Nephron (organoid): ENCODE measurements around the gene NCL.
"Not testable (repeated sequence)": the region's sequence is repeated elsewhere in the genome, so short reads cannot be mapped to it uniquely, and the experiment has no call there.

ENCODE experiments used
- H3K27ac Mint-ChIP-seq, 3 experiments: 2 replicates each; pipeline ENCODE4 v1.8.0; 2020; ENCODE audit warnings: mixed read lengths in 3 of 3, mild to moderate bottlenecking in 2 of 3, moderate library complexity in 1 of 3
- H3K27me3 Mint-ChIP-seq: 2 replicates; pipeline ENCODE4 v1.8.0; 2021; ENCODE audit warnings: low read depth, mild to moderate bottlenecking, moderate library complexity, mixed read lengths
- H3K36me3 Mint-ChIP-seq: 2 replicates; pipeline ENCODE4 v1.8.0; 2020; ENCODE audit warnings: low read depth, mixed read lengths
- H3K4me1 Mint-ChIP-seq: 2 replicates; pipeline ENCODE4 v1.8.0; 2020; ENCODE audit warnings: mixed read lengths
- H3K4me3 Mint-ChIP-seq, 3 experiments: 2 replicates each; pipeline ENCODE4 v1.8.0; 2020; ENCODE audit warnings: mild to moderate bottlenecking in 3 of 3, mixed read lengths in 3 of 3, moderate library complexity in 2 of 3
- H3K9me3 Mint-ChIP-seq: 2 replicates; pipeline ENCODE4 v1.8.0; 2020; ENCODE audit warnings: mixed read lengths
- TF ChIP-seq, protein P1 (sequence below), 3 experiments: fragments of 200-600 bp; sonication (generic); IDR thresholded peaks; one replicate each; pipeline ENCODE4 v1.5.0; 2021; ENCODE audit warnings: antibody characterized with exemption in 3 of 3; ENCODE audit not compliant: unreplicated experiment in 3 of 3

The NCL gene

DNA sequence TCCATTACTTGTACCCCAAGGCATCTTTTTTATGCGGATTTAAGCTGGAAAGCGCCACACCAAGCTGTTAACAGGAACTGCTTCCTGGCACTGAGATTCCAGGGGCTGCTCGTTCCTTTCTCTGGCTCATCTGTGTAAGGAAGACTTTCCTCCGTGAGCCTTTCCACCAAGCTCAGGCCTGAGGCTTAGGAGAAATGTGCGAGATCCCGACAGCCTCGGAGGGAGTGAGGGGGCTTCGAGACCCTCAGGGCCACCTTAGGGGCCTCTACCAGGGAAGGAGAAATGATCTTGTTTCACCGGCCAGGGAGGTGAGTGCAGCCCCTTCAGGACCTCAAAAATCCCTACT lies 51.7 kb downstream of the NCL start:
- Mint-ChIP-seq H3K36me3 (no peaks in the 10 kb centered on the region), H3K9me3 (peaks cover 8% of the 10 kb centered on the region), H3K27me3 (peaks cover 17% of the 10 kb centered on the region), H3K27ac (peak overlapping the region in 1 of 3 experiments; percentile 14), H3K4me1 (peaks cover 17% of the 10 kb centered on the region), H3K4me3 (peak overlapping the region; percentile 59 to 75 (median 75))
- TF ChIP-seq, protein P1, sequence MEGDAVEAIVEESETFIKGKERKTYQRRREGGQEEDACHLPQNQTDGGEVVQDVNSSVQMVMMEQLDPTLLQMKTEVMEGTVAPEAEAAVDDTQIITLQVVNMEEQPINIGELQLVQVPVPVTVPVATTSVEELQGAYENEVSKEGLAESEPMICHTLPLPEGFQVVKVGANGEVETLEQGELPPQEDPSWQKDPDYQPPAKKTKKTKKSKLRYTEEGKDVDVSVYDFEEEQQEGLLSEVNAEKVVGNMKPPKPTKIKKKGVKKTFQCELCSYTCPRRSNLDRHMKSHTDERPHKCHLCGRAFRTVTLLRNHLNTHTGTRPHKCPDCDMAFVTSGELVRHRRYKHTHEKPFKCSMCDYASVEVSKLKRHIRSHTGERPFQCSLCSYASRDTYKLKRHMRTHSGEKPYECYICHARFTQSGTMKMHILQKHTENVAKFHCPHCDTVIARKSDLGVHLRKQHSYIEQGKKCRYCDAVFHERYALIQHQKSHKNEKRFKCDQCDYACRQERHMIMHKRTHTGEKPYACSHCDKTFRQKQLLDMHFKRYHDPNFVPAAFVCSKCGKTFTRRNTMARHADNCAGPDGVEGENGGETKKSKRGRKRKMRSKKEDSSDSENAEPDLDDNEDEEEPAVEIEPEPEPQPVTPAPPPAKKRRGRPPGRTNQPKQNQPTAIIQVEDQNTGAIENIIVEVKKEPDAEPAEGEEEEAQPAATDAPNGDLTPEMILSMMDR (IDR thresholded peaks at IDR 0.05; ENCODE audit: unreplicated experiment in 3 of 3), result no peak

DNA sequence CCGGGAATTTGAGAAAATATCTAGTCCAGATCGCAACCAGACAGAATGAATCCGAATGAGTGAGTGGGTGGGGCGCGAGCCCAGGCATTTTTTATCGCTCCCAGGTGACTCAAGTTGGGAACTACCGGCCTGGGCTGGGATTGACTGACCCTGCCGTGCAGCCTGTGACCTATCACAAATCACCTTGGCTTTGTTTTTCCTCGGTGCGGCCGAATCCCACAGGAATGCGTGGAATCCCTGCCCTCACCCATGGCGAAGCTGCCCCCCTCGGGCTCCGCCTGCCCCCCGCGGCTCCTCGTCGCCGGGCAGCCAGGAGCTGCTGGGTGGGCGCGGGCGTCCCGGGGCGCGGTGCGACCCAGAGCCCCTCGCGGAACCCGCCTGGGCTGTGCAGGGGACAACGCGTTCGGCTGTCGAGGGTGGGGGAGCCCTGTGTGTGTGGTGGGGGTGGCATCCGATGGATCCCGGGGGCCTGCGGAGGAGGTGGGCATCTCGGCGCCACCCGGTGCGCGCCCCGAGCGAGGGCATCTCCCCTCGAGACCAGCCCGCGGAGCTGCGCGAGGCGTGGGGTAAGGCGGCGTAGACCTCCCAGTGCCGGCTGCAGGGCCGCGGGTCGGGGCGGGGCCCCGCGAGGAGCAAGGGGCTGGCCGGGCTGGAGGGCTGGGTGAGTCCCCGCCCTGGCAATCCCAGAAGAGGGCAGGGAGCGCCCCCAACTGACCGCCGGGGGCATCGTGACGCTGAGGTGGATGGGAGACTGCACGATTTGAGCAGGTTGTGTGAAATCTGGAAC lies 52.3 kb downstream of the NCL start:
- Mint-ChIP-seq H3K4me1 (peaks cover 17% of the 10 kb centered on the region), H3K27ac (peak overlapping the region; percentile 17 to 78 (median 50)), H3K36me3 (no peaks in the 10 kb centered on the region), H3K4me3 (peak overlapping the region; percentile 75 to 84 (median 81)), H3K27me3 (peaks cover 17% of the 10 kb centered on the region), H3K9me3 (peaks cover 8% of the 10 kb centered on the region)
- TF ChIP-seq, protein P1 (IDR thresholded peaks at IDR 0.05; ENCODE audit: unreplicated experiment in 3 of 3), result peak; percentile 85 to 96 (median 87)

DNA sequence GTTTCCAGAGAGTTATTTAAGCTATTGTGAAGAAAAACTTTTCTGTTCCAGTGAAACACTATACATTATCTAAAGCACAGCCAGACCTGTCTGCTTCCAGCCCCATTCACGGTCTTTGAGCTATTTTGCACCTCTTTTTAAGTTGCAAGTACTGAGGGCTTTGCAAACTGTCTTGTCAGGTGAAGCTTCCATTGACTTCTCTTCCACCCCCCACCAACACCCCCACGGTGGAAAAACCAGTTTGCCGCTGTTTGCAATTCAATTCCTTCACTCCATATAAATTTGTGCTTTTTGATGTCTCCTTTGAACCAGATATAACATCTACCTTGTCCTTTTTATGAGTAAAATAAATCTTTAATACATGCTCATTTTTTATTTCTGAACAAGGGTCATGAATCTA lies 53.0 kb downstream of the NCL start:
- no peaks in the 10 kb centered on the region for H3K36me3 Mint-ChIP-seq
- TF ChIP-seq, protein P1 (IDR thresholded peaks at IDR 0.05; ENCODE audit: unreplicated experiment in 3 of 3), result no peak
- H3K27ac Mint-ChIP-seq, result peak overlapping the region; percentile 17 to 78 (median 50)
- peaks cover 17% of the 10 kb centered on the region for H3K27me3 Mint-ChIP-seq
- H3K4me3 Mint-ChIP-seq, result peak overlapping the region; percentile 75 to 84 (median 81)
- peaks cover 8% of the 10 kb centered on the region for H3K9me3 Mint-ChIP-seq
- H3K4me1 Mint-ChIP-seq, result peaks cover 17% of the 10 kb centered on the region

DNA sequence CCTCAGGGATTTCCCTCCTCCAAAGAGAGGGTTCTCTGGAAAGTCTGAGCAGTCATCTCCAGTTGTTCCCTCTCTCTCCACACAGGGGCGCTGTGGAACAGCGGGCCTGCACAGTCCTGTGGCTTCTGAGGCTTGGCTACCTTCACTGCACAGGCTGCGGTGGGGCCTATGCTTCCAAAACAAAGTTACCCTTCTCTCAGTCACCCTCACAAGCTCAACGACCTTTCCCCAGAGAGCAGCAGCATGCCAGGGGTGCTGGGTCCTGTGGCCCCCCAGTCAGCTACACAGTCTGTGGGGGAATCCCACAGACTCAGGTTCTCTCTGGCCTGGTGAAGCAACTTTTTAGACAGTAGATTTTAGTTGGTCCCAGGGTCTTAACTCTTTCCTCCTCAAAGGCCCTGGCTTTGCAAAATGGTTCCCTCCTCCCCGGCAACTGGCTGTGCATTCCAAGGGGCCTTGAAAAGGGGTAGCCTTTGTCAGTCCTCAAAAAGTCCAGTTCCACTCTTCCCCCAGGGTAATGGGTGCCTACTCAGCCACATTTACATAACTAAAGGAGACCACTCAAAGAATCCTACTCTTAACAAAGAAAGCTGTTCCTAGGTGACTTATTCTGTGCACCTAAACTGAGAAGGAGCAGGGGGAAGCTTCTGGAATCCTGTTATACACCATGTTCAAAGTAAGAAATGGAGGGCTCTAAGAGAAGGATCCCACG lies 53.8 kb downstream of the NCL start:
- Mint-ChIP-seq H3K4me3 (peak overlapping the region in 1 of 3 experiments; percentile 17), H3K4me1 (peaks cover 17% of the 10 kb centered on the region), H3K36me3 (no peaks in the 10 kb centered on the region), H3K27me3 (peaks cover 17% of the 10 kb centered on the region), H3K27ac (no peak overlapping the region), H3K9me3 (peaks cover 8% of the 10 kb centered on the region)
- TF ChIP-seq, protein P1 (IDR thresholded peaks at IDR 0.05; ENCODE audit: unreplicated experiment in 3 of 3), result peak in 1 of 3 experiments; percentile 24

DNA sequence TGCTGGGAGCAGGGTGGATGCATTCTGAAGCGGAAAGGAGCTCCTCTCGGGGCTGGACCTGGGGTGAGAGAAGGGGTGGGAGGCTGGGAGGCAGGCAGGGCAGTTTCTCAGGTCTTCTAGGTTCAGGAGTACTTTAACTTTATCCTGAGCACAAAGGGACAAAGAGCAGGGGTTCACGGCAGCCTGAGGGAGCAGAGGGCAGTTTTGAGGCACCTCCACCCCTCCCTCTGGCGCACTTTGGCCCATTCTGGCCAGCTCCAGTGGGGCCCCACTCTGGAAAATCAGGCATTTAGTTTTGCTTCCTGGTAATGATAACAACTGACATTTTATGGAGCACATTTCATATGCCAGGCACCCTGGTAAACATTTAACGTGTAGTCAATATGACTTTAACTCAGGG lies 54.5 kb downstream of the NCL start:
- no peak overlapping the region for H3K27ac Mint-ChIP-seq
- peaks cover 17% of the 10 kb centered on the region for H3K27me3 Mint-ChIP-seq
- H3K4me1 Mint-ChIP-seq, result peaks cover 17% of the 10 kb centered on the region
- no peaks in the 10 kb centered on the region for H3K36me3 Mint-ChIP-seq
- no peak overlapping the region for H3K4me3 Mint-ChIP-seq
- H3K9me3 Mint-ChIP-seq, result peaks cover 8% of the 10 kb centered on the region
- TF ChIP-seq, protein P1 (IDR thresholded peaks at IDR 0.05; ENCODE audit: unreplicated experiment in 3 of 3), result no peak

DNA sequence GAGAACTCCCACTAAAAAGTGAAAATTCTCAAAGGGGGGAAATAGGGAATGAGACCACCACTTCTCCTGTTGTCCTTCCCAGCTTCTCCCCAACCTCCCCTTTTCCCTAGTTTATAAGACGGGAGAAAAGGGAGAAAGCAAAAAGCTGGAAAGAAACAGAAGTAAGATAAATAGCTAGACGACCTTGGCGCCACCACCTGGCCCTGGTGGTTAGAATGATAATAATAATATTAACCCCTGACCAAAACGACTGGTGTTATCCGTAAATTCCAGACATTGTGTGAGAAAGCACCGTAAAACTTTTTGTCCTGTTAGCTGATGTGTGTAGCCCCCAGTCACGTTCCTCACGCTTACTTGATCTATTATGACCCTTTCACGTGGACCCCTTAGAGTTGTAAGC lies 56.0 kb downstream of the NCL start:
- not testable (repeated sequence) for H3K27ac Mint-ChIP-seq, H3K9me3 Mint-ChIP-seq, H3K4me3 Mint-ChIP-seq, H3K36me3 Mint-ChIP-seq
- peaks cover 14% of the 10 kb centered on the region for H3K27me3 Mint-ChIP-seq
- H3K4me1 Mint-ChIP-seq, result peaks cover 16% of the 10 kb centered on the region

DNA sequence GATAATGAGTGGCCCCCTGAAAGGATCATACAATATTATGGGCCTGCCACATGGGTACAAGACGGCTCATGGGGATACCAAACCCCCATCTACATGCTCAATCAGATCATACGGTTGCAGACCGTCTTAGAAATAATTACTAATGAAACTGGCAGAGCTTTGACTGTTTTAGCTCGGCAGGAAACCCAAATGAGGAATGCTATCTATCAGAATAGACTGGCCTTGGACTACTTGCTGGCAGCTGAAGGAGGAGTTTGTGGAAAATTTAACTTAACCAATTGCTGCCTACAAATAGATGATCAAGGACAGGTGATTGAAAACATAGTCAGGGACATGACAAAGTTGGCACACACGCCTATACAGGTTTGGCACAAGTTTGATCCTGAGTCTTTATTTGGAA lies 56.6 kb downstream of the NCL start:
- H3K27ac Mint-ChIP-seq, H3K4me3 Mint-ChIP-seq, H3K36me3 Mint-ChIP-seq, H3K9me3 Mint-ChIP-seq: not testable (repeated sequence)
- Mint-ChIP-seq H3K27me3 (peaks cover 19% of the 10 kb centered on the region), H3K4me1 (peaks cover 22% of the 10 kb centered on the region)
